ENCODE results near the gene HAUS7. TPM values are rescaled to one million over a fixed set of nuclear protein-coding genes. Genes with fewer than 3 reads are reported as not detected.

Gene HAUS7
- total and polyA plus RNA-seq, 2 of the 8 experiments (the other 6 are each of a cell fraction or from before 2014, with no cell fraction given) = 45.4 to 54.0 TPM

GRCh38 chrX:153439977-153440376, 30.4 kb downstream of the HAUS7 start:
- WGBS, 2 experiments (ENCODE audit: extremely low coverage in 1 of 2, insufficient coverage in 1 of 2, insufficient read length in 1 of 2, insufficient replicate concordance in 2 of 2, low coverage in 1 of 2, low lambda C conversion rate in 2 of 2, missing lambda C conversion rate in 1 of 2) = 92% methylated on average over 4 of the region's 4 CpGs; no CpG with 5 or more reads in 1 of the 2 experiments
- Histone ChIP-seq H2BK120ac (replicated peaks; ENCODE audit: low read depth, low read length) (no peak overlapping the region), H3K79me2 (ENCODE audit: control insufficient read depth in 1 of 2, insufficient read depth in 2 of 2, low read length in 2 of 2) (no peaks in the 10 kb centered on the region), H3K79me1 (ENCODE audit: low read depth, low read length) (no peaks in the 10 kb centered on the region), H3K27ac (ENCODE audit: low read depth, low read length) (no peak overlapping the region), H4K8ac (ENCODE audit: extremely low read depth, insufficient read depth, low read length) (no peak overlapping the region), H4K20me1 (replicated peaks in 1 of 2; ENCODE audit: control insufficient read depth in 1 of 2, insufficient read depth in 2 of 2, low read length in 2 of 2) (no peaks in the 10 kb centered on the region), H2BK20ac (ENCODE audit: low read length) (no peak overlapping the region), H3K18ac (ENCODE audit: extremely low read depth, low read length) (no peak overlapping the region), H3K36me3 (ENCODE audit: control insufficient read depth in 2 of 4, insufficient read depth in 4 of 4, low read length in 3 of 4) (no peaks in the 10 kb centered on the region), H2BK5ac (ENCODE audit: low read depth, low read length) (no peak overlapping the region), H3K4me2 (ENCODE audit: insufficient read depth in 1 of 2, low read depth in 2 of 2, low read length in 2 of 2) (no peak overlapping the region), H3K4me3 (ENCODE audit: extremely low read depth in 1 of 4, insufficient read depth in 2 of 4, low read depth in 3 of 4, low read length in 4 of 4) (no peak overlapping the region), H4K5ac (ENCODE audit: insufficient read length, low read depth, low read length) (no peak overlapping the region), H3K23ac (ENCODE audit: insufficient read length) (no peak overlapping the region), H3K9me3 (ENCODE audit: insufficient read depth in 2 of 2, low read depth in 1 of 2, low read length in 1 of 2) (no peaks in the 10 kb centered on the region), H2BK12ac (ENCODE audit: low read depth, low read length) (no peak overlapping the region), H2BK15ac (ENCODE audit: low read length) (no peak overlapping the region), H2AFZ (ENCODE audit: low read length) (no peak overlapping the region), H3K23me2 (ENCODE audit: low read depth, low read length) (no peaks in the 10 kb centered on the region), H3K4ac (replicated peaks; ENCODE audit: insufficient read length, low read depth, low read length) (no peak overlapping the region), H3K9ac (replicated peaks in 1 of 4; ENCODE audit: extremely low read depth in 1 of 4, low read depth in 3 of 4, low read length in 3 of 4) (no peak overlapping the region), H4K91ac (replicated peaks; ENCODE audit: insufficient read length, low read length) (no peak overlapping the region), H3K14ac (ENCODE audit: insufficient read length) (no peak overlapping the region), H3K27me3 (replicated peaks in 1 of 4; ENCODE audit: control insufficient read depth in 3 of 4, extremely low read depth in 1 of 4, insufficient read depth in 3 of 4, low read length in 3 of 4) (no peaks in the 10 kb centered on the region), H3K56ac (replicated peaks; ENCODE audit: insufficient read length, low read depth, low read length) (no peak overlapping the region), H3K4me1 (replicated peaks in 1 of 4; ENCODE audit: control insufficient read depth in 3 of 4, insufficient read depth in 4 of 4, low read length in 3 of 4) (no peaks in the 10 kb centered on the region), H2AK5ac (ENCODE audit: low read depth, low read length) (no peak overlapping the region)
- CTCF ChIA-PET (ENCODE audit: partially characterized antibody) = interaction anchor here (1.1 to 1.9 kb wide), 3 partner anchors 21 to 99 kb away, joined by 4 to 5 read pairs (median 5); no protein-coding TSS in a partner anchor
- FAIRE-seq (no peak), DNase-seq (ENCODE audit: low read depth in 1 of 2, low spot score in 2 of 2) (no peak)
- POLR2A ChIA-PET (ENCODE audit: partially characterized antibody) = no interaction called here
- TF ChIP-seq RBBP5 (IDR thresholded peaks at IDR 0.05; ENCODE audit: borderline replicate concordance, low read depth, low read length) (no peak), EZH2 (IDR thresholded peaks at IDR 0.05; ENCODE audit: low read depth, low read length, severe bottlenecking) (no peak), USF2 (IDR thresholded peaks at IDR 0.05; ENCODE audit: low read length) (no peak), POLR2A (IDR thresholded peaks at IDR 0.05; ENCODE audit: control extremely low read depth in 1 of 2, low read depth in 2 of 2, low read length in 2 of 2) (no peak), NRF1 (IDR thresholded peaks at IDR 0.05; ENCODE audit: low read depth, low read length) (no peak), SP1 (IDR thresholded peaks at IDR 0.05; ENCODE audit: low read depth, low read length) (no peak), SIN3A (conservative IDR thresholded peaks at IDR 0.05 in 1 of 2, IDR thresholded peaks at IDR 0.05 in 1 of 2; ENCODE audit: low read depth in 1 of 2, low read length in 2 of 2) (no peak), FOSL1 (IDR thresholded peaks at IDR 0.05; ENCODE audit: insufficient read depth, low read depth, low read length) (no peak), POLR2AphosphoS5 (IDR thresholded peaks at IDR 0.05; ENCODE audit: low read depth, low read length) (no peak), JUN (IDR thresholded peaks at IDR 0.05; ENCODE audit: low read depth, low read length) (no peak), CEBPB (IDR thresholded peaks at IDR 0.05; ENCODE audit: low read depth, low read length) (no peak), RAD21 (IDR thresholded peaks at IDR 0.05 in 1 of 2, conservative IDR thresholded peaks at IDR 0.05 in 1 of 2; ENCODE audit: low read depth in 2 of 2, low read length in 2 of 2) (no peak), RXRA (IDR thresholded peaks at IDR 0.05; ENCODE audit: insufficient read depth, low read depth, low read length) (no peak)
